ENCODE results near the gene FGGY.
A peak's percentile ranks its signal among the peaks of the same experiment; 100 is the strongest.

FGGY gene

DNA sequence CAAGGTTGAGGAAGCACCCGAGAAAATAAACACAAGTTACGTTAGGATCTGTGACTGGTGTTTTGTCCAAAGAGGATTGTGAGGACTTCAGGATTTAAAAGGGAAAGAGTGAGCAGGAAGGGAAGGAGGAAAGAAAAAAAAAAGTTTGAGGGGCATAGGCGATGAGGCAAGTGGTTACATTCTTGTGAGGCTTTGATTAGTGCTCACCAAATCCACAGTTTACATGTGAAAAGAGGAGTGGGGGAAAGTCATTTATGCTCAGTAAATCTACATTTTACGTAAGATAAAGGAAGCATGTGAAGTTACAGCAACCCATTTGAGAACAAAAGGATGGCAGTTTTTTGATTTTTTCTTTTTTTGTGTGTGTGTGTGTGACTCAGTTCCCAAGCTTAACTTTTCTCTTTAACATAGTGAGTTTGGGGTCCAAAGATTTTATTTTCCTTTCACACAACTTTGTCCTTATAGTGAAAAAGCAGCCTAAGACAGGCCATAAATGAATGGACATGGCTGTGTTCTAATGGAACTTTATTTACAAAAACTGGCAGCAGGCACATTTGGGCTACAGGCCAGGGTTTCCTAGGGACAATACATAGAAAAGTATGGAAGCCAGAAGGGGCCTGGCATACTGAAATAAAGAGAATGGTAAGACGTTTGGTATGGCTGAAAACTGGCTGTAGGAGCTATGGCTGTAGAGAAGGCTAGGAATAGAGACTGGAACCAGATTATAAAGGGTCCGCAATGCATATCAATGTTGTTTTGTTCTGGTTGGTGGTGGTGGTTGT lies 121.7 kb downstream of the FGGY start:
- DNase-seq, result no peak

DNA sequence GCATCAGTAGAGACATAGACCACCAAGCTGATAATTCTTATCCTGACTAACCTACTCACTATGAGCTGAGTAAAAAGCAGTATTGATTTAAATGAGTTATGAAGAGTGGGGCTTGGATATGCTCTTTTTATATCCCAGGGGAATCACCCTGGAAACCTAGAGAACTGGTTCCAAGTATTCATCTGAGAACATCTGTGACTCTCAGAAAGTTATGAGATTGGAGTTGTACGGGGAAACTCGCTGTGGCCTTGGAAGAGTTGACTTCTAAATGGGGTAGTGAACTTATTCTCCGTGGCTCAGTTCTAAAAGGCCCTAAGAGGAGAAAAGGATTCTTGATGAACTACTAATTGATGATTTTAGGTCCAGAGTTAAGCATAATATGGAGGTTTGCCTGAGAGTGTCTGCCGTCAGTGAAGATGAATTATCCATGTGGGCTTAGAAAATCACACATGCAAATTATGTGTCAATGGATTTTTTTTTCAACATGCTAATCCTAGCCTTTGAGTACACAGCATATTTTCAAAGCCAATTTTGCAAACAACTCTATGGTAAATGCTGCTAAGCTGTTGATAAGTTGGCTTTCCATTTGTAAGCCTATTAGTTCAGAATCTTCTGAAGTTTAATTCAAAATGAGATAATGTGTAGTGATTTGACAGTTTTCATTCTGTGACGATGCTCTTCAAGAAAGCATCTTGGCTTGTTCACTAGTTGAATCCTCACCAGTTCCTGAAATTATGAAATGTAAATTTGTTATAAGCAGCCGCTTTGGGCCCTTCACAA lies 122.7 kb downstream of the FGGY start:
- DNase-seq, result no peak

DNA sequence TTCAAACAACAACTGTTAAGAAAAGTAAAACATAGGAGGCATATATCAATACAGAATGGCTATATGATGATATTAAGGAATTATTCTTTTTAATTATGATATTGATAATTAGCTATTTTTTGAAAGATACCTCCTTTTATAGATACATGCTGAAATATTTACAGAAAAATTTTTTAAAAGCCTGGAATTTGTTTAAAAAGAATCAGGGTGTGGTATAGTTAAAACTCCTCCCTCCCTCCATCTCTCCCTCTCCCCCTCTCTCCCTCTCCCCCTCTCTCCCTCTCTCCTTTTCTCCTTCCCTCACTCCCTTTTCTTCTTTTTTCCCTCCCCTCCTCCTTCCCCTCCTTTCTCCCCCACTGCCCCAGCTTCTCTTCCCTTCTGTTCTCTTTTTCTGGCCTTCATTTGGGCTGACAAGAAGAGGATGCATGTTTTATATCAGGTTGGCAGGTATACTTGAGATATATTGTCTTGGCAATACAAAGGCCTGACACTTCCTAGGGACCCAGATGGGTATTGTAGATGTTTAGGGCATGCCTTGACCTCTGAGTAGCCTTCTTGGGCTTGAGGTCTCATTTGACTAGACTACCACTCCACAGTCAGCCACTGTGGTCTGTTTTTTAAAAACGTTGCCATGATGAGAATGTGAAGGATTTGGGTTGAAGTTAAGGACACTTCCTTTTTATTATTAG lies 124.5 kb downstream of the FGGY start:
- DNase-seq, result no peak

DNA sequence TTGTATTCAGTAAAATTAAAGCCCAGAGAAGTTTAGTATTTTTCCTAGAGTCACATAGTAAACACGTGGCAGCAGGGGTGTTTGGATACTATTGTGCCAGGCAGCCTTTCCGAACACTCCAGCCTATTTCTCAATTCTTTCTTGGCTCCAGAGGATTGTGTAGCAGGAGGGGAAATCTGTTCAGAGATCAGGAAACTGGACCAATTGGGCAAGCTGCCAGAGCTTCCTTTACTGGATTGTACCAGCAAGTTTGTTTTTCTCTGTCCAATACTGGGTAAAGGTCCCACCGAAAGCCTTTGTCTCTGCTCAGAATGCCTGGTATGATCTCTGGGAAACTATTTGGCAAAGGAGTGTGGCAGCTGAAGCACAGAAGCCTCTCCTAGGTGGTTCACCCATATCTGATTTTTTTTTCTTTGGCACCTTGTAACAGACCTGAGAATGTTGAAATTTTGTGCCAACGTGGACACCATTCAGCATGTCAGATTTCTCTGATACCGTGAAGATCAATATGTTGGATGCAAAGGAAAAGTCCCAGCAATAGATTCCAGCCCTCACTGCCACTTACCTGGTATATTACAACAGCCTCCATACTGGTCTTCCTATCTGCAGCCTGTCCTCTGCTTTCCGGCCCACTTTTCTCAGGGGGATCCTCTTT lies 126.2 kb downstream of the FGGY start:
- DNase-seq, result no peak

DNA sequence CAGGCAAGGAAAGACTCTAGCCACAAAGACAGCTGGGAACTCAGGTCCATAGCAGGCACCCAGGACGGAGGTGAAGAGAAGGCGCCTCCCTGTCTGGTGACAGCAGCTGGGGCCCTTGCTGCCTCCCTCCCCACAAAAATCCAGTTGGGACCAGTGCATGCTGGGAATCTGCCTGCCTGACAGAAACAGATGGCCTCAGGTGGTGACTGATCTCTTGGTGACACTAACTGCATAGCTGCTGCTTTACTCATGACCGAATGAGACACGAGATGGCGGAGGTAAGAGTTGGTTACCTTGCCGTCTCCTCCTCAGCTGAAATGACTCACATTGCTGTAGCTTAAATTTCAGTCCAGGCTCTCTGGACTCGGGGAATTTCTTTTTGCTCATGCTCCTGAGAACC lies 130.3 kb downstream of the FGGY start:
- DNase-seq, result no peak

DNA sequence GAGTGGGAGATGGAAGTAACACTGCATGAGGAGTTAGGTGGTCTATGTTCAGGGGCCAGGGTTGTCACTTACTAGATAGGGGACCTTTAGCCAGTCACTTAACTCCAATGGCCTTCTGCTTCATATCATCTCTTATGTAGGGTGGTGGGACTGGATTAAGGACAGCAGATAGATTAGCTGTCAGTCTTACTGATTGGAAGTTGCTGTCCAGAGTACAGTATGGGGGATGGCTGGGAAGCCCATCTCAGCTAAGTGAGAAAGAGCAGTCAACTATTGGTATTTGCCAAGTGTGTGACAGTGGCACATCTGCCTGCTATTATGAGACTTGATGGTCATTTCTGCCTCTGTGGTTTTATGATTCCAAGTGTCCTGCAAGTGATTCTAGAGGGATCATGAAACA lies 130.9 kb downstream of the FGGY start:
- no peak for DNase-seq

DNA sequence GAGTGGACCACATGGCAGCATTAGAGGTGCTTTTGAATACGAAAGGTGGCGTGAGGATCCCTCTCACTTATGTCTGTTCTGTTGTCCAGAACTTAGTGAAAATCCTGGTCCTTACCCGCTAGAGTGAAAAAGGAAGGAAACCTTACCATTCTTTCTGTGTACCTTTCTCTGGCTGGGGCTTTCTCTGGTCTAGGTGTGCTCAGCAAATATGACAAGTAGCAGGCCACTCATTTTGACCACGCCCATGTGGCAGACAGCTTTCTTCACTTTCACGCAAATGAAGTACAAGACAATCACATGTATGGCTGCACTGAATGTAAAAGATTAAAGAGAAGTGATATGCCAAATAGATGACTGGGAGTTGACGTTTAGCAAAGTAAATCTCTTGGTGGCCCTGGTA lies 131.9 kb downstream of the FGGY start:
- DNase-seq, result no peak

DNA sequence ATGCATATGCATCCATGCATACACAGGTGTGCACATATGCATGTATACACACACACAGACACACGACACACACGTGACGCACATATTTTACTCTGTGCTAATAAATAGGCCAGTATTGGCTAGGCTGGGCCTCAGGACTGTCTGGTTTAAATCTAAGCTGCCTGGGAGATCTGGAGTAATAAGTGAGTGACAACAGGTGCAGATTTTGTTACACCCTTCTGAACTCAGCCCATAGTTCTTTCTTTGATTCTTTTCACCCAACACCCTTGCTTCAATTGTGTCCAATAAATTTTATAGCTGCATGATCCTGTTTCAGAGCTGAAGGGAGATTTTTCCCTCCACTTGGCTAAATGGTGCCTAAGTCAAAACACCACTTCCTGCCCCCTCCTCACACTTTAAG lies 132.8 kb downstream of the FGGY start:
- no peak for DNase-seq

DNA sequence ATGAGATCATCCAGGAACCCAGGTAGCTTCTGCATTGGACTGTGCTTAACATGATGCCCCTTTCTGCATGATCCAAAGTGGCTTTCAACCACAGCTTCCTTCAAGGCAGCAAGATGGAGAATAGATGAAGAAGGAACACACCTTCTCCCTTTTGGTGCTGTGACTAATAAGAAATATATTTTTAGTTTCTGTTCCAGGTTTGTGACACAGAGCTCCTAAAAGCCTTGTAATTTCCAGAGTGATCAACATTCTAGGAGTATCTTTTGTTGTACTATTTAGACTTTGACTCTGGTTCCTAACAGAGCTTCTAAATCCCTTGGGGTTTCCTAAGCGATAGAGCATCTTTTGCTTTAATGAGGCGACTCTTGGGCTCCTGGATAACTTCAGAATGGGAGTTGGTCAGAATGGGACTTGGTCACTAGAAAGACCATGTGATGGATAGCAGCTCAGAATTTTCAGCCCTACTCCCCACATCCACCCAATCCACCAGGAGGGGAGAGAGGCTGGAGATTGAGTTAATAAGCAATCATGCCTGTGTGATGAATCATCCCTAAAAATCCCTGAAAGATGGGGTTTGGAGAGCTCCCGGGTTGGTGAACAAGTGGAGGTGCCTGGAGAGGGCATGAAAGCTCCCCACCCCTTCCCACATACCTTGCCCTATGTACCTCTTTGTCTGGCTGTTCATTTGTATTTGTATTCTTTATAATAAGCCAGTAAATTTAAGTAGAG lies 134.8 kb downstream of the FGGY start:
- no peak for DNase-seq

DNA sequence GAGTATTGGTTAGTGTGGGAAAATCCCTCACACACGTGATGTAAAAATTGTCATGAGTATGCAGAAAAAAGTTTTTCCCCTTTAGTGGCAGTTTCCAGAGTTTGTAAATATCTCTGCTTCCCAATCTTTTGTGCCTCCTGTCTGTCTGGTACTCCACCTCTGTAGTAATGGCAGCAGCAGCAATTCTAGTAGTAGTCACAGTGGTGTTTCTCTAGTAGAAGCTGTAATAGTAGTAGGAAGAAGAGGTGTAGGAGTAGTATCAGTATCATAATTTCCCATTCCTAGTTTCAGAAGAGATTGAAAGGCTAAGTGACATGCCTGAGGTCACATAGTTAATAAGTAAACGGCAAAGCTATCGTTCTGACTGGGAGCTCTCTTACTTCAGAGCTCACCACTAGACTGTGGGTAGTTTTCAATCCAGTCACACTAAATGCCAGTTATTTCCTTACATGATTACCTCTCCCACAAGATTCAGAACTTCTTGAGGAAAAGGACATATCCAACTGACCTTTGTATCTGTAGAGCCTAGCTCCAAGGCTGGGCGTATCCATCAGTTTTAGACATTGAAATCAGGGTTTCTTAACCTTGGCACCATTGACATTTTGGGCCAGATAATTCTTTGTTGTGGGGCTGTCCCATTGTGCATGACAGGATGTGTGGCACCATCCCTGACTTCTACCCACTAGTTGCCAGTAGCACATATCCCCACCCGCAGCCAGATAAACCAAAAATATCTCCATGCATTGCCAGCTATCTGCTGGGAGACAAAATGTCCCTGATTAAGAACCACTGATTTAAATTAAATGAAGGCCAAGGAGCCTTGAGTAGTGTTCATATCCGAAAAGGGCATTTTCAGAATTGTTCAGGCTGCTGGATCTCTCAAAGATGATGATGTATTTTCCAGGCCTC lies 135.9 kb downstream of the FGGY start:
- DNase-seq, result no peak

DNA sequence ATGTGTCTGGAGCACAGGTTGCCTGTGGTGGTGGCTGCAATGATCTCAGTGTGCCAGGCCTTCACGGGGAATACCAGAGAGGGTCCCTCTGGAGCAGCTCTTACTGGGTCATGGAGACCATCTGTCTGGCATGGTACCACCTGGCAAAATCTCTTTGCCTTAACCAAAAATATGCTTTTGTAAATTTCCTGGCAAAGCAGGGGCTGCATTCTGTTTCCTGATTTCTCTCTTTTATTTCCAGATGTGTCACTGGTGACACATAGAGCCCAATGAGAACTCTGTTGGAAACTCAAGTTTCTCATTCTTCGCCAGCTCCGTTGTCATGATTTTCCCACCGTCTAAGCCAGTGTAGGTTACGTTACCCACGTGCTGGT lies 136.5 kb downstream of the FGGY start:
- no peak for DNase-seq

DNA sequence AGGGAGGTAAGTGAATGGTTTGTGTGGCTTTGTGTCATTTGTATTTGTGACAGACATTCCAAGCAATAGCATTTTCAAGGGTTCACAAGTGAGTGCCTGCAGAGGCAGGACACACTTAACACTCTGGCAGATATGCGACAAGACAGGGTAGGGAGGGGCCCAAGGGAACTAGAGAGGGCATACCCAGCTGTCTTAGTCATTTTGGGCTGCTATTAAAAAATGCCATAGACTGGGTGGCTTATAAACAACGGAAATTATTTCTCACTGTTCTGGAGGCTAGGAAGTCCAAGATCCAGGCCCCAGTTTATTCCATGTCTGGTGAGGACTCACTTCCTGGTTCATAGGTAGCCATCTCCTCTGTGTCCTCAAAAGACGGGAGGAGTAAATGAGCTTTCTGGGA lies 137.4 kb downstream of the FGGY start:
- DNase-seq, result no peak

DNA sequence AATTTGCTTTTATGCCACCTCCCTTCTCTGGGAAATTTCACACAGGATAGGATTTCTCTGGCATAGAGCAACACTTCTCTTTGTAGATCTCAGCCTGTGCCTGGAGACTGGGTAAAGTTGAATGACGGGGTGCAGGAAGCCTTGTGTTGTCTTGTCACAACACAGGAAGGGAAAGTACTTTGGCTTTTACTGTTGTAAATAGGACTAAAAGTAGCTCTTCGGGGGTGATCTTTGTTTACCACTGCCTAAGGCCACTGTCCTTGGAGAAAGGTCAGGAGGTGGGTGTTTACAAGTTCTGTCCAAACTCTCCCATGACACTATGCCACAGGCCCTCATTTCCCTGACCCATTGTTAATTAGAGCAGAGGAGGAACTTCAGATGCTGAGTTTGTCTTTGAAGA lies 139.7 kb downstream of the FGGY start:
- no peak for DNase-seq

DNA sequence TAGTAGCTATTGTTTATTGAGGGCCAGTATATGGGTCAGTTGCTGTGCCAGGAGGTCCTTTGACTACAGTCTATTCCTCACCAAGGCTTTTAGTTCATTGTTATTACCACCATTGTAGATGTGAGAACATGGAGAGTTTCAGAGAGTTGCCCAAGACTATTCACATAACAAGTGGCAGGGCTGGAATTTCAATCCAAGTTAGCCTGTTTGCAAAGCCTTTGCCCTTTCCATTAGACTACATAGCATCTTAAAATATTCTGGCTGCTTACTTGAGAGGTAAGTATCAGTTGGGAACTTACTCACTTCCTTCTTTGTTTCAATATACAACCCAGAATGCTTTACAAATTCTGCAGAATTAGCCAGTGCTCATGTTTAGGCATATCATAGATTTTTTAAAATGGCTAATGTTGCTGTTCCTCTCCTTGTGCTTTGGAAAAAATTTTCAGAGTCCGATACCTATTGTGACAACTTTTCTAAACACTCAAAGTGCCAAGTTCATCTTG lies 141.2 kb downstream of the FGGY start:
- no peak for DNase-seq

DNA sequence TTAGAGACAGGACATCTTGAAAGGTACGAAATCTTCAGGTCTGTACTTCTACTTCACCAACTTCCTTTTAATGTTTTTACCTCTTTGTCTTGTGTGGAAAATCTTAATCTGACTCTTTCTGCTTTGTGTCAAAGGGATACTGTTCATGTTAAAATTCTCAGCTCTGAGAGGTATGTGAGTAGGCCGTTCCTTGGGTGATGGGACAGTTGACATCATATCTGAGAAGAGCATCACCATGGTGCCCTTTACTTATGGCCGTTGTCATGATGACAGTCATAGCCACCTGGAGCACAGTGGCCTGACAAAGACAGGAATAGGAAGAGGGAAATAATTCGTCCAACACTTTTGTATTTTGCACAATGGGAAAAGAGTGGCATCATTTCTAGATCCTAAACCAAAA lies 145.6 kb downstream of the FGGY start:
- DNase-seq, result no peak

DNA sequence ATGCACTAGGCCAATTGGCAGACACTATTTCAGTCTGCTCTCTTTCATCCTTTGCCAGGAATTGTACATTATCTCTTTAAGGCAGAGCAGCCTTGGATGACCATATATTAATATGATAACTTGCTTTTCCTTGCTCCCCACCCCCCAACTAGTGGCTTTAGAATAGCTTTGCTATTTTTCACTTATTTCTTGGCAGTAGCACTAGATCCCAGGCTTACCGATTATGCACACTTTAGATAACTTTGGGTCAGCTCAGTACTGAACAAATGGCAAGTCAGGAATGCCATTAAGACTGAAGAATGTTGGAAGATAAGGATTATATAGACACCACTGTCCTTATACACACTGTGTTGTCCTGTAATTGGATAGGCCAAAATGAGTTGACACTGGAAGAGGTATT lies 146.4 kb downstream of the FGGY start:
- peak; percentile 52 for DNase-seq

DNA sequence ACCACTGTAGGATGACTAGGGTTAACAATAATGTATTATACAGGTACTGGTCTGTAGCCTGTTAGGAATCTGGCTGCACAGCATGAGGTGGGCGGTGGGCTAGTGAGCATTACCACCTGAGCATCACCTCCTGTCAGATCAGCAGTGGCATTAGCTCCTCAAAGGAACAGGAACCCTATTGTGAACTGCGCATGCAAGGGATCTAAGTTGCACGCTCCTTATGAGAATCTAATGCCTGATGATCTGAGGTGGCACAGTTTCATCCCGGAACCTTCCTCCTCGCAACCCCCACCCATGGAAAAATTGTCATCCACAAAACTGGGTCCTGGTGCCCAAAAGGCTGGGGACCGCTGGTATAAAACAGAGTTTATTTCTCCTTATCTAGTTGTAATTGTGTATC lies 147.6 kb downstream of the FGGY start:
- DNase-seq, result no peak

DNA sequence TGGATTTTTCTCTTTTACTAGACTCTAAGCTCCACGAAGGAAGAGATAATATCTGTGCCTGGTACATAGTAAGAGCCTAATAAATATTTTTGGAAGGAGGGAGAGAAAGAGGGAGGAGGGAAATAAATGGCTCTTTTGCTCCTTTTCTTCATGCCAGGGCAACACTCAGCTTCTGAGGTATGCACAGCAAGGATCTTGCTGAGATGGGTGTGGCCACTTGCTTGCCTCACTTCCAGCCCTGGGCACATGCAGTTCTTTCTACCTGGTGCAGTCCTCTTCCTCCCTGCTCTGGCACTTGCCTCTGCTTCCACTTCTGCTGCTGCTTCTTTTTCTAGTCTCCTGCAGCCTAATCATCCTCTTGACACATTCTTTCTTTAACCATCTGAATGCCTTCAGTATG lies 148.1 kb downstream of the FGGY start:
- no peak for DNase-seq

DNA sequence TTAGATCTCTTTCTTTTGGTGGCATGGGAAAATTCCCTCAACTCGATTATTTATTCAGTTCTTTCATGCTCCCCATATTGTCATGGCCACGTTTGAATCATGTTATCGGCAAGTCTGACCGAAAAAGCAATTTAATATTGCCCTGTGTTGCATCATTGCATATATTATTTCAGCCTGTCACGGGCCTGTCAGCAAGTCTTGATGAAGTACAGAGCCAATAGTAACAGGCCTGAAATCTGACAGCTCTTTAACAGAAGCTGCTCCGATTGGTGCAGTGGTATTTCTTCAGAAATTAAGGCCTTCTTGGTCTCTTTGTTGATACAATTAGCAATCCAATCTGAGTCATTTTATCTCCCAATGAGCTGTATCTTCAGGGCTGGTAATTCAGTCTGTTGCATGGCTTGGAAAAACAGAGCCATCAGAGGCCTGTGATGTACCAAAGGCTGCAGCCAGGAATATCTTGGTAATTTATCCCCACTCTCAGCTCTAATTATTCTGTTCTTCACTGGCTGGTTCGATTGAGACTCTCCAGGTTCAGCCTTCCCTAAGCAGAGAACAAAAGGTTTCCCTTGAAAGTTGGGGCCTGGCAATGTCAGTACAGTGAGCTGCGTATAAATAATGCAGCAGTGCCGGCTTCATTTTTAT lies 149.5 kb downstream of the FGGY start:
- DNase-seq, result no peak

DNA sequence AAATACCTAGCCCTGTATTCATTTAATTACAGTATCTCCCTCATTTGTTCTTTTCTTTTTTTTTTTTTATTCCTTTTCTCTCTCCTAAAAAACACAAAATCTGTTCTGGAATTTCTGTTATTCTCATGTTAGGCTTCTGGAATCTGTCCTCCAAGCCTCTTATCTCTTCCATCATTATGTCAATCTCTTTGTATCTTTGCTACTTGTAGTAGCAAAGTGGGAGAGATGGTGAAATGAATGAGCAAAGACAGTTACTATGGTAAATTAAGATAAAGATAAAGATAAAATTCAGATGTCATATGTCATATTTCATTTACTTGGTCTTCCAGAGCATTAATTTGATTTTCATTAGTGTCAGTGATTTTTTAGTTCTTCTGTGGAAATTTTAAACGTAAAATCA lies 155.1 kb downstream of the FGGY start:
- no peak for DNase-seq

DNA sequence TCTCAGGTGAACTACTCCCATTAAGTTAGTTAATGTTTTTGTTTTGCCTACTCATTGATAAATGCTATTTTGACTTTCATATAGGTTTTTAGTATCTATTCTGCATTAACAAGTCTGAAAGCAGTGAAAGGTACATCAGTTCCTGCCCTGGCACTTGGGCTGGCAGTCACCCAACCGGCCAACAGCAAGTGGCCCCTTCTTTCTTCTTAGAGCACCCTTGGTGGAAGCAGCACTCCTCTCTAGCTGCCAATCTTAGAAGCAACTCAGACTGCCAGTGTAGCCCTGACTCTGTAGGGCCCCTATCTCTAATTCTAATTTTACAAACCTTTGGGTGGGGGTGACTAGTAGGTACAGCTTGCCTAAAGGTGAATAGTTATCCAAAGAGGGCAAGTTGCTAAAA lies 155.7 kb downstream of the FGGY start:
- DNase-seq, result no peak
